Esophagus squamous epithelium (tissue), 4 donors: ENCODE measurements around the gene FHL2.

ENCODE experiments used
- CTCF ChIP-seq, 6 experiments: fragments of 450-650 bp in 4 of 6; fragments of 200-600 bp in 2 of 6; sonication (generic) in 2 of 6; IDR thresholded peaks; one replicate each; pipeline ENCODE4 v1.5.1; 2016 to 2019; ENCODE audit warnings: antibody characterized with exemption in 6 of 6, mild to moderate bottlenecking in 4 of 6, moderate library complexity in 4 of 6
- POLR2A ChIP-seq, 4 donors: fragments of 450-650 bp; IDR thresholded peaks; one replicate each; pipeline ENCODE4 v1.6.1; 2017; ENCODE audit warnings: antibody characterized with exemption in 4 of 4, mild to moderate bottlenecking in 4 of 4, moderate library complexity in 3 of 4

DNA sequence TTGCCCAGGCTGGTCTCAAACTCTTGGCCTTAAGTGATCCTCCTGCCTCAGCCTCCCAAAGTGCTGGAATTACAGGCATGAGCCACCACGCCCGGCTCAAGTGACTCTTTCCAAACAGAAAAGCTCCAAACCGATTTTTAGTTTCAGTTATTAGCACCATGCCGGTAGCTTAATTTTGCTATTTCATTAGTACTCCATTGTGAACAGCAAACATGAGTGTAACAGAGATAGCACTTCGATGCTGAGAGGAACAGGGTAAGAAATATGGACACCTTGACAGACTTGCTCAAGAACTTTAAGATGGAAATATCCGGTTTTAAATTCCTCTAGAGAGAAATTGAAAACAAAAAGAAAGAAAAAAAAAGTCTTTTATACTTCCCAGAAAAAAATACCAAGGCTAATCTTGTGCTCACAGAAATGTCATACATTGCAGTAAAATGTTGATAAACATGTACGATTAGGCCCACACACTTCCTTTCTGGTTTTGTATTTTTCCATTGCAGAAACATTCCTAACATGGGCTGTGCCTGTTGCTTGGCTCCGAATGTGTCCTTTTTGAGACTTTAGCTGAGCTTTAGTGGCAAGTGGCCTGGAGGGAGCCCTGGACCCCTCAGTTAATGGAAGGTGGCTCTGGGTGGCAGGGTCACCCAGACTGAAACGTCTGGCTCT is 18.3 kb downstream of the FHL2 start:
- TF ChIP-seq CTCF (IDR thresholded peaks at IDR 0.05) (no peak), POLR2A (IDR thresholded peaks at IDR 0.05) (no peak)
